ENCODE results near the gene SSTR1. TPM values are rescaled to one million over a fixed set of nuclear protein-coding genes. Genes with fewer than 3 reads are reported as not detected.

The SSTR1 gene
- total RNA-seq, 6 donors from 2014 or later, result under 0.01 to 14.4 (median 3.1) TPM

- Histone ChIP-seq H3K27me3 (no peaks in the 10 kb centered on the region), H3K4me1 (no peaks in the 10 kb centered on the region), H3K36me3 (no peaks in the 10 kb centered on the region), H3K27ac (no peak overlapping the region), H3K4me3 (no peak overlapping the region), H3K9me3 (no peaks in the 10 kb centered on the region)
- TF ChIP-seq POLR2AphosphoS5 (IDR thresholded peaks at IDR 0.05) (no peak), CTCF (IDR thresholded peaks at IDR 0.05) (no peak), EP300 (IDR thresholded peaks at IDR 0.05) (no peak), POLR2A (IDR thresholded peaks at IDR 0.05) (no peak)
- ATAC-seq (ENCODE audit: low FRiP score in 2 of 2) (no peak), DNase-seq (no peak)
- 86 to 88% methylated on average over 1 of the region's 1 CpG for WGBS, 2 donors
Observed at GRCh38 chr14:38199739-38200138, 8.0 kb upstream of the SSTR1 start.

GRCh38 chr14:38201137-38201828, 6.4 kb upstream of the SSTR1 start:
- ATAC-seq (ENCODE audit: low FRiP score in 2 of 2) (no peak), DNase-seq (no peak)
- TF ChIP-seq EP300 (IDR thresholded peaks at IDR 0.05), result no peak
- no peak for TF ChIP-seq CTCF (IDR thresholded peaks at IDR 0.05)
- no peak for TF ChIP-seq POLR2AphosphoS5 (IDR thresholded peaks at IDR 0.05)
- no peak for TF ChIP-seq POLR2A (IDR thresholded peaks at IDR 0.05)
- Histone ChIP-seq H3K4me1 (no peaks in the 10 kb centered on the region), H3K27ac (no peak overlapping the region), H3K27me3 (no peaks in the 10 kb centered on the region), H3K9me3 (no peaks in the 10 kb centered on the region), H3K36me3 (no peaks in the 10 kb centered on the region), H3K4me3 (no peak overlapping the region)
- 92 to 96% methylated on average over 5 of the region's 5 CpGs for WGBS, 2 donors

GRCh38 chr14:38202444-38203191, 5.1 kb upstream of the SSTR1 start:
- Histone ChIP-seq H3K4me1 (no peaks in the 10 kb centered on the region), H3K36me3 (no peaks in the 10 kb centered on the region), H3K4me3 (no peak overlapping the region), H3K9me3 (no peaks in the 10 kb centered on the region), H3K27me3 (no peaks in the 10 kb centered on the region), H3K27ac (no peak overlapping the region)
- TF ChIP-seq POLR2A (IDR thresholded peaks at IDR 0.05) (no peak), POLR2AphosphoS5 (IDR thresholded peaks at IDR 0.05) (no peak), CTCF (IDR thresholded peaks at IDR 0.05) (no peak), EP300 (IDR thresholded peaks at IDR 0.05) (no peak)
- WGBS, 2 donors, result 77 to 82% methylated on average over 5 of the region's 5 CpGs
- DNase-seq (no peak), ATAC-seq (ENCODE audit: low FRiP score in 2 of 2) (no peak)

GRCh38 chr14:38203929-38204718, 3.6 kb upstream of the SSTR1 start:
- 66 to 80% methylated on average over 2 of the region's 2 CpGs for WGBS, 2 donors
- Histone ChIP-seq H3K4me3 (no peak overlapping the region), H3K27me3 (peaks cover 0 to 10% (median 1%) of the 10 kb centered on the region in 4 donors), H3K27ac (no peak overlapping the region), H3K36me3 (no peaks in the 10 kb centered on the region), H3K4me1 (peaks cover 0 to 15% (median 8%) of the 10 kb centered on the region in 4 donors), H3K9me3 (no peaks in the 10 kb centered on the region)
- TF ChIP-seq EP300 (IDR thresholded peaks at IDR 0.05) (no peak), POLR2A (IDR thresholded peaks at IDR 0.05) (no peak), CTCF (IDR thresholded peaks at IDR 0.05) (no peak), POLR2AphosphoS5 (IDR thresholded peaks at IDR 0.05) (no peak)
- DNase-seq, result no peak
- ATAC-seq (ENCODE audit: low FRiP score in 2 of 2), result no peak

All from upper lobe of left lung (tissue), 6 donors.